T-helper 2 cell treated with Interferon-gamma antibody and Interleukin-4, amounts not matched to agents 5 μg/mL and 100 μg/mL, for 36 hours (primary cell): ENCODE data around the gene MADCAM1.

Source experiments
- DNase-seq: peaks from one replicate; pipeline ENCODE4 v3.0.0; 2021; ENCODE audit warnings: low spot score
- H3K27ac Mint-ChIP-seq: one replicate; pipeline ENCODE4 v1.8.0; 2021; ENCODE audit warnings: mild to moderate bottlenecking, mixed read lengths
- H3K27me3 Mint-ChIP-seq: one replicate; pipeline ENCODE4 v1.8.0; 2021; ENCODE audit warnings: low read depth, mixed read lengths
- H3K36me3 Mint-ChIP-seq: one replicate; pipeline ENCODE4 v1.8.0; 2021; ENCODE audit warnings: low read depth, mixed read lengths
- H3K4me1 Mint-ChIP-seq: one replicate; pipeline ENCODE4 v1.8.0; 2021; ENCODE audit warnings: low read depth, mixed read lengths
- H3K4me3 Mint-ChIP-seq: one replicate; pipeline ENCODE4 v1.8.0; 2022; ENCODE audit warnings: mild to moderate bottlenecking, moderate library complexity, mixed read lengths
- H3K9me3 Mint-ChIP-seq: one replicate; pipeline ENCODE4 v1.8.0; 2021; ENCODE audit warnings: mixed read lengths

The MADCAM1 gene

DNA sequence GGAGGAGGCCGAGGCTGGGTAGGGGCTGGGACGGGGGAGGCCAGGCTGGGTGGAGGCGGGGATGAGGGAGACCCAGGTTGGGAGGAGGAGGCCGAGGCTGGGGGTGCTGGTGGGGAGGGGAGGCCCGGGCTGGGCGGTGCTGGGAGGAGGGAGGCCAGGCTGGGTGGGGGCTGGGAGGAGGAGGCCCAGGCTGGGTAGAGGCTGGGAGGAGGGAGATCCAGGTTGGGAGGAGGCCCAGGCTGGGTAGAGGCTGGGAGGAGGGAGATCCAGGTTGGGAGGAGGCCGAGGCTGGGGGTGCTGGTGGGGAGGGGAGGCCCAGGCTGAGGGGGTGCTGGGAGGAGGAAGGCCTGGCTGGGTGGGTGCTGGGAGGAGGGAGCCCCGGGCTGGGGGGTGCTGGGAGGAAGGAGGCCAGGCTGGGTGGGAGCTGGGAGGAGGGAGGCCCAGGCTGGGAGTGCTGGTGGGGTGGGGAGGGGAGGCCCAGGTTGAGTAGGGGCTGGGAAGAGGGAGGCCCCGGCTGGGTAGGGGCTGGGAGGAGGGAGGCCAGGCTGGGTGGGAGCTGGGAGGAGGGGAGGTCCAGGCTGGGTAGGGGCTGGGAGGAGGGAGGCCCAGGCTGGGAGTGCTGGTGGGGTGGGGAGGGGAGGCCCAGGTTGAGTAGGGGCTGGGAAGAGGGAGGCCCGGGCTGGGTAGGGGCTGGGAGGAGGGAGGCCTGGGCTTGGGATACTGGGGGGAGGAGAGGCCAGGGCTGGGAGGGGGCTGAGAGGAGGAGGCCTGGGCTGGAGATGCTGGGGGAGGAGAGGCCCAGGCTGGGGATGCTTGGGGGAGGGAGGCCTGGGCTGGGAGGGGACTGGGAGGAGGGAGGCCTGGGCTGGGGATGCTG is 21.7 kb downstream of the MADCAM1 start:
- no peak overlapping the region for H3K27ac Mint-ChIP-seq
- H3K9me3 Mint-ChIP-seq = no peaks in the 10 kb centered on the region
- DNase-seq = no peak
- H3K36me3 Mint-ChIP-seq = peaks cover 11% of the 10 kb centered on the region
- H3K4me1 Mint-ChIP-seq = peaks cover 7% of the 10 kb centered on the region
- H3K4me3 Mint-ChIP-seq = no peak overlapping the region
- H3K27me3 Mint-ChIP-seq = no peaks in the 10 kb centered on the region

DNA sequence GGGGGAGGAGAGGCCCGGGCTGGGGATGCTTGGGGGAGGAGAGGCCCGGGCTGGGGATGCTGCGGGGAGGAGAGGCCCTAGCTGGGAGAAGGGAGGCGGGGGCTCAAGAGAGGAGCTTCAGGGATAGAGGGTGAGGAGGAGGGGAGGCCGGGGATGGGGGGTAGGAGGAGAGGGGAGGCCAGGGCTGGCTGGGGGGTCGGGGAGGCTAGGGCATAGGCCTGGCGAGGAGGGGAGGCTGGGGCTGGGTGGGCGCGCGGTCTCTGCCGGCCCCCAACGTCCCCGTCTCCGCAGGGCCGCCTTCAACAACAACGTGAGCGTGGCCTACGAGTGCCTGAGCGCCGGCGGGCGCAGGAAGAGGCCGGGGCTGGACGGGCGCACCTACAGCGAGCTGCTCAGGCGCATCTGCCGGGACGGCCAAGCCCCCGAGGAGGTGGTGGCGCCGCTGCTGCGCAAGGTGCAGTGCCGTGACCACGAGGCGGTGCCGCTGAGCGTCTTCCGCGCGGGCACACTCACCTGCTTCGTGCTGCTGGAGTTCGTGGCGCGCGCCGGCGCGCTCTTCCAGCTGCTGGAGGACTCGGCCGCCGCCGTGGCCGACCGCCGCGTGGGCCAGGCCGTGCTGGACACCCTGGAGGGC is 22.4 kb downstream of the MADCAM1 start:
- no peak overlapping the region for H3K4me3 Mint-ChIP-seq
- H3K36me3 Mint-ChIP-seq = peaks cover 10% of the 10 kb centered on the region
- peaks cover 7% of the 10 kb centered on the region for H3K4me1 Mint-ChIP-seq
- H3K27me3 Mint-ChIP-seq = no peaks in the 10 kb centered on the region
- DNase-seq = no peak
- H3K9me3 Mint-ChIP-seq = no peaks in the 10 kb centered on the region
- H3K27ac Mint-ChIP-seq = no peak overlapping the region

DNA sequence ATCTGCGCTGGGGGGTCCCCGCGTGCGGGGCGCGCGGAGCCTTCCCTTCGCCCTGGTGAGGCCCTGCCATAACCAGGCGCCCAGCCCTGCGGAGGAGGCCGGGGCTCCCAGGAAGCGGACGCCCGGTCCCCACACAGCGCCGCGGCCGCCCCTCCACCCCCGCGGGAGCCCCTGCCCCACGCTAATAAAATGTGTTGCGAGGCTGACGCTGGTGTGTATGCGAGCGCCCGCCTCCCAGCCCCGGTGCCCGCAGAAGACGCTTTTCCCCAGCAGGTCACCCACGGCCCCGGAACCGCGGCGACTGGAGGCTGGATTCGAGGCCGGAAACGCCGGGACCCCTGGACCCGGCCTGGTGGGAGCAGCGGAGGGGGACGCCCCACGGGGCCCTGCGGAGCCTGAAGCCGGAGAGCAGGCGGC is 23.2 kb downstream of the MADCAM1 start:
- H3K4me1 Mint-ChIP-seq = peaks cover 4% of the 10 kb centered on the region
- DNase-seq = no peak
- H3K9me3 Mint-ChIP-seq = no peaks in the 10 kb centered on the region
- H3K4me3 Mint-ChIP-seq = no peak overlapping the region
- no peak overlapping the region for H3K27ac Mint-ChIP-seq
- peaks cover 3% of the 10 kb centered on the region for H3K36me3 Mint-ChIP-seq
- no peaks in the 10 kb centered on the region for H3K27me3 Mint-ChIP-seq

DNA sequence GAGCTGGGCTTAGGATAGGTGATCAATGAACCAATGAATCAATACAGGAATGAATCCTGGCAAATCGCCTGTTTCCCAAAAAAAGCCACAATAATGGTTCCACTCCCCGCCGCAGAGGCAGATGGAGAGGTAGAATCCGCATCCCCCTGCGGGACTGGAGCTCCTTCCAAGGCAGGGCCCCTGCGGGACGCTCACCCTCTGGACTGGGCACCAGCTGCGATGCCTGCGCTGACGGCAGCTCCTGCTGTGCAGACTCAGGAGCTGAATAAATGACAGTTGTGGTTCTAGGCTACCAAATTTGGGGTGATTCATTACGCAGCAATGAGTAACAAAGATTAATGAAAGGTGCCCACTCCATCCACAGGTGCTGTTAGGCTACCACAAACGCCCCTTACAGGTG is 26.4 kb downstream of the MADCAM1 start:
- no peak for DNase-seq
- Mint-ChIP-seq H3K4me1 (peaks cover 1% of the 10 kb centered on the region), H3K4me3 (no peak overlapping the region), H3K27ac (no peak overlapping the region), H3K36me3 (peaks cover 3% of the 10 kb centered on the region), H3K9me3 (no peaks in the 10 kb centered on the region), H3K27me3 (peaks cover 6% of the 10 kb centered on the region)

DNA sequence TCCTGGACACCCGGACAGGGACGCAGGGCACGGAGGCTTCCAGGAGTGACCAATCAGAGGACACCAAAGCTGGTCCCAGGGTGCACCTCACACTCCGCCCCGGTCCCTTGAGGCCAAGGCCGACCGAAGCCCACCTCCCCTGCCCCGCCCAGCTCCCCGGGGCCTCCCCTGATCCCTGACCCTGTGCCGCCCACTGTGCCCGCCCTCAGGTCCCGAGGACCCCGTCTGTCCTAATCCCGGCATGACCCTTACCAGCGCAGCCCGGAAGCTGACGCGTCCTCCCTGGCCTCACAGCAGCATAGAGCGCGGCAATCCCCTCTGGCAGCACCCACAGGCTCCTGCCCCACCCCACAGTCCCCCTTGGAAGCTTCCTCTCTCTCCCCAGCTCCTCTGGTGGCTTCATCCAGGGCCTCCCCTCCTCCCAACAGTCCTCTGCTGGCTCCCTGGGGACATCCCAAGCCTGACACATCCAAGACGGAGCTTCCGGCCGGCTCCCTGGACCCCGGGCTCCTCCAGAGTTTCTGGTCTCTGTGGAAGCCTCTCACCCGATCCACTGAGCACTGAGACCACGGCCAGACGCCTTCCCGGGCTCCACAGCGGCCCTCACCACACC is 27.9 kb downstream of the MADCAM1 start:
- H3K27me3 Mint-ChIP-seq = peaks cover 6% of the 10 kb centered on the region
- H3K9me3 Mint-ChIP-seq = no peaks in the 10 kb centered on the region
- H3K27ac Mint-ChIP-seq = no peak overlapping the region
- H3K4me1 Mint-ChIP-seq = peaks cover 1% of the 10 kb centered on the region
- peaks cover 3% of the 10 kb centered on the region for H3K36me3 Mint-ChIP-seq
- no peak overlapping the region for H3K4me3 Mint-ChIP-seq
- no peak for DNase-seq

DNA sequence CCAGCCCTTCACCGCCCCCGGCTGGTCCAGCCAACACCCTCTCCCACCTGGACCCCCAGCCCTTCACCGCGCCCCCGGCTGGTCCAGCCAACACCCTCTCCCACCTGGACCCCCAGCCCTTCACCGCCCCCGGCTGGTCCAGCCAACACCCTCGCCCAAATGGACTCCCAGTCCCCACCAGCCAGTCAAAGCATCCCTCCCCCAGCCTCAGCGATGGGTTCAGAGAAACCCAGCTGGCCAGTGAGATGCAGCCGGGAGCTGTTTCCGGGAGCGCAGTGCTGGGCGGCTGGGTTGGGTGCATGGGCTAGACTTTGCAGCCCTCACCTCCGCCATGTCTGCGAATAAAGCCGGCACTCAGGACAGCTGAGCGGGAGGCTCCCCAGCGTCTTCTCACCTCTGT is 28.7 kb downstream of the MADCAM1 start:
- no peak for DNase-seq
- Mint-ChIP-seq H3K9me3 (no peaks in the 10 kb centered on the region), H3K4me1 (peaks cover 1% of the 10 kb centered on the region), H3K36me3 (peaks cover 3% of the 10 kb centered on the region), H3K27ac (no peak overlapping the region), H3K27me3 (peaks cover 6% of the 10 kb centered on the region), H3K4me3 (no peak overlapping the region)

DNA sequence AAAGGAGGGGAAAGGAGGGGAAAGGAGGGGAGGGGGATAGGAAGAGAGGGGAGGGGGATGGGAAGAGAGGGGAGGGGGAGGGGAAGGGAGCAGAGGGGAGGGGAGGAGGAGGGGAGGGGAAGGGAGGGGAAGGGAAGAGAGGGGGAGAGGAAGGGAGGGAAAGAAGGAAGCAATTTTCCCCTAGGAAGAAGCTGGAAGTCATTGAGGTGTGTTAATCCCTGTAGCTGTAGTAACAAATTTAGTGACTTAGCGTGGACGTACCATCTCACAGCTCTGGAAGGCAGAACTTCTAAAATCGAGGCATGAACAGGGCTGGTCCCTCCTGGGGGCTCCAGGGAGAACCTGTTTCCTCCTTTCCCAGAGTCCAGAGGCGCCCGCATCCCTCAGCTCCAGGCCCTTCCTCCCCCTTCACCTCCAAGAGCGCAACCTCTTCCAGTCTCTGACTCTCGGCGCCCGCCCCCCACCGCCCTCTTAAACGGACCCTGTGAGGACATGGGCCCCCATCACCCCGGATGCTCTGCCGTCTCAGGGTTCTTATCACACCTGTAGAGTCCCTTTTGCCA is 29.7 kb downstream of the MADCAM1 start:
- H3K9me3 Mint-ChIP-seq = no peaks in the 10 kb centered on the region

DNA sequence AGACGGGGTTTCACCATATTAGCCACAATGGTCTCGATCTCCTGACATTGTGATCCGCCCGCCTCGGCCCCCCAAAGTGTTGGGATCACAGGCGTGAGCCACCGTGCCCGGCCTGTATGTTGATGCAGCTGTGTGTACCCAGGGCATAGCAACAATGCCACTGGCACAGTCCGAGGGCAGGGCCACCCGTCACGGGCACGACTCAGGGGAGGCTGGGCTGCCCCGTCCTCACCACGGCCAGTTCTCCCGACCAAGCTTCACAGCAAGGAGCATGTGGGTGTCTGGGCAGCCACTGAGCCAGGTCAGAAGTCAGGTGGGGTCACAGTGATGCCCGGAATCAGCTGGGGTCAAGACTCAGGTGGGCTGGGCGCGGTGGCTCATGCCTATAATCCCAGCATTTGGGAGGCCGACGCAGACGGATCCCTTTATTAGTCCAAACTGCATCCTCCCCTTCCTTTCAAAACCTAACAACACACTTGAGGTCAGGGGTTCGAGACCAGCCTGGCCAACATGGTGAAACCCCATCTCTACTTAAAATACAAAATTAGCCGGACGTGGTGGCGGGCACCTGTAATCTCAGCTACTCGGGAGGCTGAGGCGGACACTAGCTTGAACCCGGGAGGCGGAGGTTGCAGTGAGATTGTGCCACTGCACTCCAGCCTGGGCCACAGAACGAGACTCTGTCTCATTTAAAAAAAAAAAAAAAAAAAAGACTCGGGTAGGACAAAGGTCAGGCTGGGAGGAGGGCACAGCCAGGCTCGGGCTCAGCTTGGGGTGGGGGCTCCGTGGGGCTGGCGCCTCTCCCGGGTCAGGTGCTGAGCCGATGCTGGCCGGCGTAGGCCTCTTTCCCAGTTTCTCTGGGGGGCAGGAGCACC is 34.1 kb downstream of the MADCAM1 start:
- peaks cover 5% of the 10 kb centered on the region for H3K27me3 Mint-ChIP-seq
- no peaks in the 10 kb centered on the region for H3K9me3 Mint-ChIP-seq
- H3K4me3 Mint-ChIP-seq = peak overlapping the region; percentile 81
- no peaks in the 10 kb centered on the region for H3K36me3 Mint-ChIP-seq
- H3K4me1 Mint-ChIP-seq = peaks cover 5% of the 10 kb centered on the region
- no peak for DNase-seq
- H3K27ac Mint-ChIP-seq = peak overlapping the region; percentile 84

More for the DNA sequence above, 29.7 kb downstream of the MADCAM1 start:
- no peak overlapping the region for H3K27ac Mint-ChIP-seq
- peaks cover 3% of the 10 kb centered on the region for H3K4me1 Mint-ChIP-seq
- H3K36me3 Mint-ChIP-seq = peaks cover under 1% of the 10 kb centered on the region
- no peak overlapping the region for H3K4me3 Mint-ChIP-seq
- H3K27me3 Mint-ChIP-seq = peaks cover 6% of the 10 kb centered on the region
- no peak for DNase-seq

DNA sequence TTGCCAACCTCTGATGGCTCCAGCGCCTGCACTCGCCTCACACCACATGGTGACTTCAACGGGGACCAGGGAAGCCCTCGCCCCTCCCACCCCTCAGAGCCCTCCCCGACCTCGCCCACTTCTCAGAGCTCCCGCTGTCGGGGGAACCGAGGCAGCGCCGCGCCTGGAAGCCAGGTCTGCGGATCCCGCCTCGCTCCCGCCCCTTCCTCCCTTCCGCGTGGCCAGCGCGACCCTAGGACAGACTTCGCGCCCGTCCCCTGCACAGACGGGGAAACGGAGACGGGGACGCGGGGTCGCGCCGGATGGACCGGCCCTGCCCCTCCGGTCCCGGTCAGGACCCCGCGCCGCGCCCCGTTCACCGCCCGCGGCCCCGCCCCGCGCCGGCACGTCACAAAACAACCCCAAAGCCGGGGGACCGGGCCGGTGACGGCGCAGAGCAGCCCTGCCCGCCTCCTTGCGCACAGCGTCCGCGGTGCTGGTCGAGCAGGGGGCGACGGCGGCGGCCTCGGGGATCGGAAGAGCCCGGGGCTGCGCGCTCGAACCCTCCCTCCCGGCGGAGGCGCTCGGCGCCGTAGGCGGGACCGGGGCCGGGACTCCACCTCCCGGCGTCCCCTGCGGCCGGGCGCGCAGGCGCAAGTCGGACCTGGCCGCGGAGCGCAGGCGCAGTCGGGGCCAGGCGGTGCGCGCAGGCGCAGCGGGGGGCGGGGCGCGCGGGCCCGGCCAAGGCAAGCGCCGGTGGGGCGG is 34.9 kb downstream of the MADCAM1 start:
- peak; percentile 93 for DNase-seq
- peaks cover 5% of the 10 kb centered on the region for H3K4me1 Mint-ChIP-seq
- peak overlapping the region; percentile 81 for H3K4me3 Mint-ChIP-seq
- H3K27me3 Mint-ChIP-seq = peaks cover 3% of the 10 kb centered on the region
- no peaks in the 10 kb centered on the region for H3K9me3 Mint-ChIP-seq
- H3K27ac Mint-ChIP-seq = peak overlapping the region; percentile 84
- no peaks in the 10 kb centered on the region for H3K36me3 Mint-ChIP-seq

DNA sequence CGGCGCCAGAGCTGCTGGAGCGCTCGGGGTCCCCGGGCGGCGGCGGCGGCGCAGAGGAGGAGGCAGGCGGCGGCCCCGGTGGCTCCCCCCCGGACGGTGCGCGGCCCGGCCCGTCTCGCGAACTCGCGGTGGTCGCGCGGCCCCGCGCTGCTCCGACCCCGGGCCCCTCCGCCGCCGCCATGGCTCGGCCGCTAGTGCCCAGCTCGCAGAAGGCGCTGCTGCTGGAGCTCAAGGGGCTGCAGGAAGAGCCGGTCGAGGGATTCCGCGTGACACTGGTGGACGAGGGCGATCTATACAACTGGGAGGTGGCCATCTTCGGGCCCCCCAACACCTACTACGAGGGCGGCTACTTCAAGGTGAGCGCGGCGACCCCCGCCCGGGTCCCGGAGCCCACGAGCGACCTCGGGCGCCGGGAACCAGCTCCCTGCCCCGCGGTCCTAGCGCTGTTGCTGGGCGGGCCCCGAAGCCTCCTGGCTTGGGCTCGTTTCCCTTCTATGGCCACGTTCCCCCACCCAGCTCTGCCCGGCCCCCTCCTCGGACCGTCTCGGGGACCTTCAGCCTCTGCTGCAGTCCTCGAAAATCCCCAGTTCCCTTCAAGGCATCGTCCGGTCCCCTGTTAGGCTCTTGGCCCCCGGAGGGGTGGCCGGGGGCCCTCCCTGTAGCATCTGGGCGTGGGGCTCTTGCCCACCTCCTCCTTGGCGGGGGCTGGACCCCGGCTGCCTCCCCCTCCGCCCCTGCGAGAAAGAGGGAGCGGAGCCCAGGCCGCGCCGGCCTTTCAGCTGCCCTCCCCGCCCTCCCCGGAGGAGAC is 35.7 kb downstream of the MADCAM1 start, which contains the start of gene CDC34:
Gene CDC34 (plus strand): TSS at position 8 of the 808 bp plus-strand sequence. CDS start 172 bp downstream, at position 180.
- H3K27me3 Mint-ChIP-seq = no peaks in the 10 kb centered on the region
- DNase-seq = no peak
- no peaks in the 10 kb centered on the region for H3K36me3 Mint-ChIP-seq
- H3K27ac Mint-ChIP-seq = peak within 1 kb of the TSS; percentile 84
- no peaks in the 10 kb centered on the region for H3K9me3 Mint-ChIP-seq
- peaks cover 3% of the 10 kb centered on the region for H3K4me1 Mint-ChIP-seq
- peak within 1 kb of the TSS; percentile 81 for H3K4me3 Mint-ChIP-seq

DNA sequence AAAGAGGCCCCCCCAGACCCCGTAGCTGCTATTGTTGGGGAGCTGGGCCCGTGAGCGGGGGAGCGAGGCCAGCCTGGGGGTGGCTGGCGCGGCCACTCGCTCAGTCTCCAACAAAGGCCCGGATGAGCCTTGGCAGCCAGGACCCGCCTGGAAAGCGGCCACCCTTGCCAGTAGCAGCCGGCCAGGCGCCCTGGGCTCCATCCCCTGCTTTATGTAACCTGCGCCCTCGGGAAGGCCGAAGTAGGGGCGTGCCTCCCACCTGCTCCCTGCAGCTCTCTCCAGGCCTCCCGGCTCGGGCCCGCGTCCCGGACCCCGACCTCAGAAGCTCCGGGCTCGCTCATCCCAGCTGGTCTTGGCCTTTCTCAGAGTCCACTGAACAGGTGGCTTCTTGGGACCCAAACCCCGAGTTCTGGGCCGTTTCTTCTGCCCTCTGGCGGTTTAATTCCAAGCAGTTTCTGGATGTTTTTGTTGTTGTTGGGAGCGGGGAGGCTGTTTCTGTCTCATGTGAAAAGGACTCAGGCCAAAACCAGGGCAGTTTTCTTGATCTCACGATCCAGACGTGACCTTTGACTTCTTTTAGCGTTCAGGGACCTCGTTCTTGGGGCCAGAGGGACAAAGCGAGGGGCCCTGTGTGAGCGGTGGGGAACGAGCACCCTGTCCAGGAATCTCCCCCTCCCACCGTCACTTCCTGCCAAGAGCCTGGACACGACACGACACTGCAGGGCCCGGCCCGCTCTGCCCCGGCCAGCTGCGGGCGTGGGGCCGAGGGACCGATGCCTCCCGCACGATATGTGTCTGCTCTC is 36.5 kb downstream of the MADCAM1 start:
- H3K36me3 Mint-ChIP-seq = no peaks in the 10 kb centered on the region
- H3K4me1 Mint-ChIP-seq = peaks cover 3% of the 10 kb centered on the region
- peak overlapping the region; percentile 79 for H3K27ac Mint-ChIP-seq
- H3K9me3 Mint-ChIP-seq = no peaks in the 10 kb centered on the region
- H3K27me3 Mint-ChIP-seq = no peaks in the 10 kb centered on the region
- peak; percentile 34 for DNase-seq
- peak overlapping the region; percentile 79 for H3K4me3 Mint-ChIP-seq
